ENCODE data around the gene SELENOK.

Gene SELENOK

DNA sequence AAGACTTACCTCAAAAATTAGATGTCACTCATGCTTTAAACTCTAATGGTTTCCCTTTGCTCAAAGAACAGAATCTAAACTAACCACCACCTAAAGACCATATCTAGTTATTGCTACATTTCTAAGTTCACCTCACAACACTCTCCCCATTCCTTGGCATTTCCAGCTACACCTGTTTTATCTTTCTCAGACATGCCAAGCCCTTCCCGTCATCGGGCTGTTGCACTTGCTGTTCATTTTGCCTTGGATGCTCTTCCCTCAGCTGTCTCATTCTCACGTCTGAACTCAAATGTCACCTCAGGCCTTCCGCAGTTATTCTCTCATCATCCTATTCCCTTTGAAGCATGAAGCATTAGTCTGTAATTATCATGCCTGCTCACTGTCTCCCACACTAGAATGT, 8.7 kb downstream of the SELENOK start:
- no peak for DNase-seq (ENCODE audit: low spot score)

- DNase-seq (ENCODE audit: low spot score), result peak; percentile 73
Observed at GRCh38 chr3:53881691-53882593, 9.7 kb downstream of the SELENOK start, which contains the start of gene ACTR8. Gene ACTR8, minus strand, starts transcription at chr3:53882152. Its CDS starts 51 bp downstream, at chr3:53882101.

GRCh38 chr3:53880396-53881345, 11.0 kb downstream of the SELENOK start:
- no peak for DNase-seq (ENCODE audit: low spot score)

GRCh38 chr3:53865732-53866499, 25.7 kb downstream of the SELENOK start:
- DNase-seq (ENCODE audit: low spot score), result no peak

DNA sequence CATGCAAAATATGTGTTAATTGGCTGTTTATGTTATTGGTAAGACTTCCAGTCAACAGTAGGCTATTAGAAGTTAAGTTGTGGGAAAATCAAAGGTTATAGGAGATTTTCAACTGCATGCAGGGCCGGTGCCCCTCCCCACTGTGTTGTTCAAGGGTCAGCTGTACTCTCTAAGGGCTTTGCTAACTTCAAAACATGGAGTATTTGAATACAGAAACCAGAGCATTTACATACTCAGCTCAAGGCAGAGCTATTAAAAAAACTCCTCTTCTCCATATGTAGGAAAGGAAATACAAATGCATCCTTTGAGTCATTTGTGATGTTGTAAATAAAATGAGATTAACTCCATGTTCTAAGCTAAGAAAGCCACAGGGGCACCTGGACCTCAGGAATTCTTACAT, 28.5 kb downstream of the SELENOK start:
- no peak for DNase-seq (ENCODE audit: low spot score)

DNA sequence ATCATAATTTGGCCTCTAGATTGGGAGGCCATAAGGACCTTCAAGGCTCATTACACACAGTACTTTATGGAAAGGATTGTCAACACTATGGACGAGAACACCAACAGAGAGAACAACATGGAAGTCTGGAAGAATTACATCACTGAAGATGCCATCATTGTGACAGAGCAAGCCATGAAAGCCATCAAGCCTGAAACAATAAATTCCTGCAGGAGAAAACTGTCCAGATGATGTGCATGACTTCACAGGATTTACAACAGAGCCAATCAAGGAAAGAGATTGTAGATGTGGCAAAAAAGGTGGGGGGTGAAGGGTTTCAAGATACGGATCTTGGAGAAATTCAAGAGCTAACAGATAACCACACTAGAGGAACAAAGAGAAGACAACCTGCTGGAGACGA, 29.4 kb downstream of the SELENOK start:
- no peak for DNase-seq (ENCODE audit: low spot score)

DNA sequence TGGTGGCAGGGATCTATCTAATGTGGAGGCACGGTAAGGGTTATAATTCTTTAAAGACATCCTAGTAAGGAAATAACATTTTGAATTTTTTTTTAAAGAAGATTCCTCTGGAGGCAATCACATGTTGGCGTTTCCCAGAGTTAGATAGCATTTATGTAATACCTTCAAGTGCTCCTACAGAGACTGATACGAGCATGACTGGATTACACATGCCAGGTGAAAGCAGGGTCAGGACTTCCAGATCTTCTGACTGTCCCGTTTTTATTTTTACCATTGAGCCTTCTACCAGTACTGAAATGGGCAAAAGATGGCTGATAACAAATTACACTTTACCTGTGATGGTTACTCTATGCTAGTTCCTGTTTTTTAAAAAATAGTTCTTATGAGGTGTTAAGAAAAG, 31.5 kb downstream of the SELENOK start:
- no peak for DNase-seq (ENCODE audit: low spot score)

DNA sequence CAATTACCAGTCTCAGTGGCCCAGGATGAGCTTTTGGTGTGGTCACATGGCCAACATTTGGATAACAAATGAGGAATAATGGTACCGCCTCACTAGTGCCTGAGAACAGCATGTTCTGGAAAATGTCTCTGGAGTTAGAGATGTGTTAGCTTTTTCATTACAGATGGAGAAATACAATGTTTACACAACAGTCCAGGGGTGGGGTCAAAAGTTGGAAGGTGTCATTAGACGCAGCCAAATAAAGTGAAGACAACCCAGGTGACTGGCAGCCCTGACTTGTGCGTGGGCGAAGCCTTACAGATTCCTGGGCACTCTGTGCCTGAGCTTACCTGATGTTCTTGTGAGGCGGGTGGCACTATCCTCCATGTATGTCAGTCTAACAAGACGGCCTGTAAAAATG, 32.5 kb downstream of the SELENOK start:
- no peak for DNase-seq (ENCODE audit: low spot score)

DNA sequence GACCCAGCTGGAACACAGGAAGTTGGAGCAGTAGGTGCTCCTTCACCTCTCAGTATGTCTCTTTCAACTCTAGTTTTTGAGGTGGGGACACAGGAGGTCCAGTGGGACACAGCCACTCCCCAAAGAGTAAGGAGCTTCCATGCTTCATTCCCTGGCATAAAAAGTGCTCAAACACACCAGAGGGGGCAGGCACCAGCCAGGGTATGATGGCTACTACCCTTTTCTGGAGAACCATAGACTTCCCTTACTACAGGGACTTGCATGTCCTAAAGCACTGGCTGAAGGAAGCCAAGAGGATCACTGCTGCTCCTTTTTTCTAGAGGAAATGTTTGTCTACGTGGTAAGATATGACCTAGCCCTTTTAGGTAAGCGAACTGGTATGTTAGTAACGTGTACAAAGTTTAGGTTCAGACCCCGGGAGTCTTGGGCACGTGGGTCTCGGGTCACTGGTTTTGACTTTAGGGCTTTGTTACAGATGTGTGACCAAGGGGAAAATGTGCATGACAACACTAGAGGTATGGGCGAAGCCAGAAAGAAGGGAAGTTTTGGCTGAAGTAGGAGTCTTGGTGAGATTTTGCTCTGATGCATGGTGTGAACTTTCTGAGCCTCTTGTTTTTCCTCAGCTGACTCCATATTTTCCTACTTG, 33.4 kb downstream of the SELENOK start:
- DNase-seq (ENCODE audit: low spot score), result no peak

DNA sequence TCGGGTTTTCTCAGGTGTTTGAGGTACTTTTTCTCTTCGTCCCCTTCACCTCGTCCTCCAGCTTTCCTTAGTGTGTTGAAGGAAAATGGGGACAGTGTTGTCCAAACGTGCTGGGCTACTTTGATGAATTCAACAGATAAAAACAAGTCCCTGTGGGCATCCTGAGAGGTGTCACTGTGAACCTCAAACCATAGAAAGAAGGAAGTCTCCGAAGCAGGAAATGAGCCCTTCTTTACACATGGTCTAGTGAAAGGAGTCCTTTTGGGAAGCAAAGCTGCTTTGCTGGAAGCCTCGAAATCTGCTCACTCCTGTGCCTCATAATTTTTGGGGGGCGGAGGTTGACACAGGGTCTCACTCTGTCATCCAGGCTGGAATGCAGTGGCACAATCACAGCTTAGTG, 34.7 kb downstream of the SELENOK start:
- no peak for DNase-seq (ENCODE audit: low spot score)

- DNase-seq (ENCODE audit: low spot score), result no peak
Observed at GRCh38 chr3:53850895-53851294, 40.8 kb downstream of the SELENOK start.

- DNase-seq (ENCODE audit: low spot score), result no peak
Observed at GRCh38 chr3:53849916-53850315, 41.7 kb downstream of the SELENOK start.

DNA sequence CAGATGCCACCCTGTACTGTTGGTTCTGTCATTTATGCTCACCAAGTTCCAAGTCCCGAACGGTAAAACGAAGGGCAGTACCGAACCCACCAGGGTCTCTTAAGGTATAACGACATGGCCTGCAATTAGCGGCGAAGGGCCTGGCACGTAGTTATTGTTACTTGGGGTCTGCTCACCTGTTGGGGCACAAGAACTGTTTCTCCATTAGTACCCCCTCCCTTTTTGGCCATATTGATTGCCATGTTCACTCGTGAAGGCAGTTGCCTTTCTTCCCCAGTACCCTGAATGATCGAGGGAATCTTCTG, 44.9 kb downstream of the SELENOK start:
- DNase-seq (ENCODE audit: low spot score), result no peak

- no peak for DNase-seq (ENCODE audit: low spot score)
Observed at GRCh38 chr3:53846134-53846850, 45.4 kb downstream of the SELENOK start, which contains the start of the genes CHDH and IL17RB. Gene CHDH, minus strand, starts transcription at chr3:53846419. Its CDS starts 22,411 bp downstream, at chr3:53824008. Gene IL17RB, plus strand, starts transcription at chr3:53846568. Its CDS starts 21 bp downstream, at chr3:53846589.

DNA sequence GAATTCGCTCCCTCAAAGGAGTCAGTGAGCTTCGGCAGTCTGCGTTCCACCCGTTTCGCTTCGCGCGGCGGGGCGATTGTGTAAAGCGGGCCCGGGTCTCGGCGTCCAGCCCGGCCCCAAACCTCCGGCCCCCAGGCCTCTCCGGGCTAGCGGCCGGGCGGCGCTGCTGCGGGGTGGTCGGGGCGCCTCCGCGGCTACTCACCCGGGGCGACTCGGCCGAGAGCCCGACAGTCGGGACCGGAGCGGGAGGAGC, 45.9 kb downstream of the SELENOK start:
- no peak for DNase-seq (ENCODE audit: low spot score)

- no peak for DNase-seq (ENCODE audit: low spot score)
Observed at GRCh38 chr3:53845103-53845880, 46.4 kb downstream of the SELENOK start.

- no peak for DNase-seq (ENCODE audit: low spot score)
Observed at GRCh38 chr3:53844262-53845102, 47.2 kb downstream of the SELENOK start.

DNA sequence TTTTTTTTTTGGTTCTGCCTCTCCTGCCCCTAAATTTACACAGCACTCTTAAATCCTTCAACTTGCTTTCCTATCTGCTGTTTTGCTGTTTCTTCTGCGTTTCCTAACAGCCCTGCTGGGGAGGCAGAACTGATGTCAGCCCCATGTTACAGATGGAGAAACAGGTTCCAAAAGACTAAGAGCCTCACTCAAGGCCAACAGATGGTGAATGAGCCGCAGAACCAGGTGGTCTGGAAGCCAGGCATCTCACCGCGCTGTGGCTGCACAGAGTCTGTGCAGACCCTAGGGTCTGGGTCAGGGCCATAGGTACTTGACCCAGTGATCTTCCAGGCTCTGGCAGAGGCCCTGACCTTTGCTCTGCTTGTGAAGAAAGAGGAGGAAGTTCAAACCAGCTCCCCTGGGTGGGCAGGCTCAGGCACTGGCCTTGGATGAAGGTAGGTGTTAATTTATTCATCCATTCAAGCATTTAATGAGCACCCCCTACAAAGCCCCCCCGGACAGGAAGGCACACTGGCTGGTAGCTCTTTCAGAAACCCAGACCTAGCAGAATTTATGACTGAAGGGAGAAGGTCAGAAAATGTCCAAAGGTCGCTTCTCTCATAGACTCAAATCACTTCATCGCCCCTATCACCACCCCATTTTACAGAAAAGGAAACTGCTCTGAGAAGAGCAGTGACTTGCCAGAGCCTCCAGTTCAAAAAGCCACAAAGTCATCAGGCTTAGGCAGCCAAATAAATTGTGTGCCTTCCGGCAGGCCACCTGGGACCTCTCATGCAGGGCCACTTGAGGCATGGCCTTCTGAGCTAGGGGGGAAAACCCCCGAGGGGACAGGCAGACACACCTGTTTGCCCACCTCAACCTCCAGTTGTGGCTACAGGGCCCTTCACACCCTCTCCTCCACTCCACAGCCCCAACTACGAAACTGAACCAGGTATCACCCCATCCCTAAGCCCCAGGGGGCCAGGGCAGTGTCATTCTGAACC, 48.2 kb downstream of the SELENOK start:
- DNase-seq (ENCODE audit: low spot score), result no peak
